KOPT-K1 (cell line): ENCODE data around the gene LHX4.

Experiments used
- H3K27ac ChIP-seq: fragments of 200-600 bp; sonication (generic); 2 replicates; pipeline ENCODE4 v1.5.1; 2016; ENCODE audit warnings: antibody characterized with exemption, mild to moderate bottlenecking, low read depth, low read length; ENCODE audit not compliant: poor library complexity, severe bottlenecking
- H3K36me3 ChIP-seq: fragments of 200-600 bp; sonication (generic); 2 replicates; pipeline ENCODE4 v1.5.1; 2017; ENCODE audit warnings: antibody characterized with exemption, mild to moderate bottlenecking, low read length, moderate library complexity; ENCODE audit not compliant: insufficient read depth
- H3K9me3 ChIP-seq: fragments of 200-600 bp; sonication (generic); 2 replicates; pipeline ENCODE4 v1.5.1; 2017; ENCODE audit warnings: antibody characterized with exemption, low read length, mild to moderate bottlenecking; ENCODE audit not compliant: insufficient read depth, poor library complexity, severe bottlenecking

Gene LHX4

GRCh38 chr1:180230416-180230790, 339 bp downstream of the LHX4 start:
- Histone ChIP-seq H3K27ac (no peak overlapping the region), H3K9me3 (peaks cover 23% of the 10 kb centered on the region), H3K36me3 (no peaks in the 10 kb centered on the region)

GRCh38 chr1:180230791-180231505, 884 bp downstream of the LHX4 start:
- Histone ChIP-seq H3K27ac (no peak overlapping the region), H3K9me3 (peaks cover 29% of the 10 kb centered on the region), H3K36me3 (no peaks in the 10 kb centered on the region)

- no peaks in the 10 kb centered on the region for H3K36me3 ChIP-seq
- H3K9me3 ChIP-seq = peaks cover 30% of the 10 kb centered on the region
- no peak overlapping the region for H3K27ac ChIP-seq
Measured at GRCh38 chr1:180231506-180231921, 1.4 kb downstream of the LHX4 start.

- peaks cover 30% of the 10 kb centered on the region for H3K9me3 ChIP-seq
- H3K27ac ChIP-seq = no peak overlapping the region
- H3K36me3 ChIP-seq = no peaks in the 10 kb centered on the region
Measured at GRCh38 chr1:180231936-180232335, 1.9 kb downstream of the LHX4 start.

GRCh38 chr1:180232521-180233043, 2.5 kb downstream of the LHX4 start:
- Histone ChIP-seq H3K27ac (no peak overlapping the region), H3K36me3 (no peaks in the 10 kb centered on the region), H3K9me3 (peaks cover 30% of the 10 kb centered on the region)

- Histone ChIP-seq H3K36me3 (no peaks in the 10 kb centered on the region), H3K27ac (no peak overlapping the region), H3K9me3 (peaks cover 30% of the 10 kb centered on the region)
Measured at GRCh38 chr1:180233191-180234011, 3.3 kb downstream of the LHX4 start.

- Histone ChIP-seq H3K36me3 (no peaks in the 10 kb centered on the region), H3K27ac (no peak overlapping the region), H3K9me3 (peaks cover 30% of the 10 kb centered on the region)
Measured at GRCh38 chr1:180234369-180235076, 4.5 kb downstream of the LHX4 start.

GRCh38 chr1:180235077-180235501, 5.0 kb downstream of the LHX4 start:
- Histone ChIP-seq H3K9me3 (peaks cover 30% of the 10 kb centered on the region), H3K27ac (no peak overlapping the region)

GRCh38 chr1:180235502-180236239, 5.6 kb downstream of the LHX4 start:
- H3K27ac ChIP-seq = no peak overlapping the region
- H3K9me3 ChIP-seq = peaks cover 30% of the 10 kb centered on the region
- H3K36me3 ChIP-seq = no peaks in the 10 kb centered on the region

More at GRCh38 chr1:180235077-180235501, 5.0 kb downstream of the LHX4 start:
- H3K36me3 ChIP-seq = no peaks in the 10 kb centered on the region

- H3K36me3 ChIP-seq = no peaks in the 10 kb centered on the region
Measured at GRCh38 chr1:180236698-180237509, 6.8 kb downstream of the LHX4 start.

GRCh38 chr1:180237869-180238476, 7.9 kb downstream of the LHX4 start:
- Histone ChIP-seq H3K9me3 (peaks cover 27% of the 10 kb centered on the region), H3K27ac (no peak overlapping the region), H3K36me3 (no peaks in the 10 kb centered on the region)

More at GRCh38 chr1:180236698-180237509, 6.8 kb downstream of the LHX4 start:
- peaks cover 30% of the 10 kb centered on the region for H3K9me3 ChIP-seq
- H3K27ac ChIP-seq = no peak overlapping the region

- Histone ChIP-seq H3K9me3 (peaks cover 20% of the 10 kb centered on the region), H3K27ac (no peak overlapping the region), H3K36me3 (no peaks in the 10 kb centered on the region)
Measured at GRCh38 chr1:180238675-180239074, 8.6 kb downstream of the LHX4 start.
